Uterus (tissue), 2 donors: ENCODE measurements around the gene IMPG1.

Experiments used
- POLR2A ChIP-seq, 2 donors: fragments of 450-650 bp; IDR thresholded peaks; one replicate each; pipeline ENCODE4 v1.6.1; 2016; ENCODE audit warnings: antibody characterized with exemption in 2 of 2, mild to moderate bottlenecking in 1 of 2, moderate library complexity in 1 of 2
- TF ChIP-seq, protein P1 (sequence below), 4 experiments: fragments of 200-600 bp in 2 of 4; fragments of 450-650 bp in 2 of 4; sonication (generic) in 2 of 4; IDR thresholded peaks; one replicate each; pipeline ENCODE4 v1.5.1; 2016 to 2019; ENCODE audit warnings: antibody characterized with exemption in 4 of 4, mild to moderate bottlenecking in 2 of 4, moderate library complexity in 1 of 4

DNA sequence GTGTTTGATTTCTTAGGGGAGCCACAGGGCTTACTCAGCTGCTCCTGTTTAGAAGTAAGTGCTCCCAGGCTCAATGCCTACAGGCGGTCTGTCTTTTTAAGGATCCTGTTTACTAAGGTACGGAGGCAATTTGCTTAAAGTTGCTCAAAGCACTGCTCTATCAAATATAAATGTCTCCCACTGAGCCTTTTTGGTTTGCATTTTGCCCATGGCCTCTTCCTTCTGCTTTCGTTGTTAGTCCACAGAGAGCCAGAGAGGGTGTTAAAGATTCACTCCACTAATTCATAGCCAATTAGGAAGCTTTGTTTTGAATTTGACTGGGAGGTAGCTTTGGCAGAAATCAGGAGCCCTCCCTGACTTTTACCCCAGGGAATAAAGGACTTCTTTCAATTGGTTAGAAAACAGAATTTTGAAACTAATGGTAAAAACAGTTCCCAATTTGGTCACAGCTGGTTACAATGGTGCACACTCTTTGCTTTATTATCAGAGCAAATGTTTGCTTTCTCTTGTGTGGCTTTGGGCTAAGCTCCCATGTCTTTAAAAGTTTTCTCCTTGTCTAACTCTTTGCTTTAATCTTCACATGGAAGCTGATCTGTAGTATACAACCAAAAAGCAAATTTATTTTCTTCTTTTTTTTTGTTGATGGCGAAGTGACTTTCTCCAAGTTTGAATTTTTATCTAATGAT lies 126.2 kb downstream of the IMPG1 start:
- TF ChIP-seq, protein P1, sequence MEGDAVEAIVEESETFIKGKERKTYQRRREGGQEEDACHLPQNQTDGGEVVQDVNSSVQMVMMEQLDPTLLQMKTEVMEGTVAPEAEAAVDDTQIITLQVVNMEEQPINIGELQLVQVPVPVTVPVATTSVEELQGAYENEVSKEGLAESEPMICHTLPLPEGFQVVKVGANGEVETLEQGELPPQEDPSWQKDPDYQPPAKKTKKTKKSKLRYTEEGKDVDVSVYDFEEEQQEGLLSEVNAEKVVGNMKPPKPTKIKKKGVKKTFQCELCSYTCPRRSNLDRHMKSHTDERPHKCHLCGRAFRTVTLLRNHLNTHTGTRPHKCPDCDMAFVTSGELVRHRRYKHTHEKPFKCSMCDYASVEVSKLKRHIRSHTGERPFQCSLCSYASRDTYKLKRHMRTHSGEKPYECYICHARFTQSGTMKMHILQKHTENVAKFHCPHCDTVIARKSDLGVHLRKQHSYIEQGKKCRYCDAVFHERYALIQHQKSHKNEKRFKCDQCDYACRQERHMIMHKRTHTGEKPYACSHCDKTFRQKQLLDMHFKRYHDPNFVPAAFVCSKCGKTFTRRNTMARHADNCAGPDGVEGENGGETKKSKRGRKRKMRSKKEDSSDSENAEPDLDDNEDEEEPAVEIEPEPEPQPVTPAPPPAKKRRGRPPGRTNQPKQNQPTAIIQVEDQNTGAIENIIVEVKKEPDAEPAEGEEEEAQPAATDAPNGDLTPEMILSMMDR (IDR thresholded peaks at IDR 0.05), result no peak
- TF ChIP-seq POLR2A (IDR thresholded peaks at IDR 0.05), result no peak
